ENCODE data around the gene ARID1A.

The ARID1A gene

DNA sequence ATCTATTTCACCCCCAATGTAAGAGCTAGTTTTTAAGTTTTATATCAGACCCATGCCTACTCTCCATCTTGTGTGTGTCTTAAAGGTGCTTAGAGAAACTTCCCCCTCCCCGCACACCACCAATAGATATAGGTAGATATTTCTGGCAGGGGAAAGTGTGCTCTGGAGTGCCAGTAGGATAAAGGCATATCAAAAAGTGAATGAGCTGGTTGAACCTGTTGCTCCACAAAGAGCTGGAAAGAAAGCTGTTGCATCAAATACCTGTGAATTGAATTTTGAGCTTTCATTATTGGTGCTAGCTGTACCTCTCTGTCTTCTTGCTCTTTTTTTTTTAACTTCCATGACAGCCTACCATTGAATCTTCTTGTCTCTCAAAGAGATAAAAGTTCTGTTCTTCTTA, 32.8 kb downstream of the ARID1A start:
- no peak for DNase-seq (ENCODE audit: low read depth in 3 of 3)

- DNase-seq (ENCODE audit: low read depth in 3 of 3): no peak
These were observed 33.8 kb downstream of the ARID1A start for GRCh38 chr1:26729633-26730032.

GRCh38 chr1:26730695-26731094, 34.9 kb downstream of the ARID1A start:
- DNase-seq (ENCODE audit: low read depth in 3 of 3): no peak

GRCh38 chr1:26731233-26731902, 35.6 kb downstream of the ARID1A start:
- DNase-seq (ENCODE audit: low read depth in 3 of 3): no peak

DNA sequence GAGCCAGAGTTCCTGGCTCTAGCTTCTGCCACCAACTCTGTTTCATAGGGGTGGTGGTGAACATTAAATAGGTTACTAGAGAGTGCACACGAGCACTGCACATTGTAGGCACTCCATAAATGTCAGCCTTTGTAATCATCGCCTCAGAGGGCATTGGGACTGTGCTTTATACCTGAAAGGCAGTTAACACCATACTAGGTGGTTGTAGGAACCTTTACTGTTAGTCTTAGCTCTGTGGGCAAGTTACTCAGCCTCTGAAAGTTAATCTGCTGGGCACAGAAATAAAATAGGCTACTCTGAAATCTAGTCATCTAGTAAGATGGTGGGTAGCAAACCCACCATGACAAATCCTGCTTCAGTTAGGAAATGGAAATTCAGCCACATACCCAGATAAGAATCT, 37.6 kb downstream of the ARID1A start:
- no peak for DNase-seq (ENCODE audit: low read depth in 3 of 3)

DNA sequence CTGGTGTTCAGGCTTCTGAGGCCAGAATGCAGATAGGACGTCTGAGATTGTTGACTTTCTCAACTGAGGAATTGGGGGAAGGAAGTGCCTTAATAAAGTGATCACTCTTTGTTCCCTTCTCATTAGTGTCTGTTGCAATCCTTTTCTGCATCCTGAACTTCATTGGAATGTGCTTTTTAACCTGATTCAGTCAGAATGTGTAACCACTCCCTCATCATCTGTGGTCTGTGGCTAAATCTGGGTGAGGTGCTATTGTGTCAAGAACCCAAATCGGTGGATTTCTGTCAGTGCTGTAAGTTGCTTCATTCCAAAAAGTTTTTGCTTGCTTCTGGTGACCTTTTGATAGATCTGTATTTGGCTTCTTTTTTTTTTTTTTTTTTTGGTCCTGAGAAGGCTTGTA, 38.2 kb downstream of the ARID1A start:
- DNase-seq (ENCODE audit: low read depth in 3 of 3): no peak

DNA sequence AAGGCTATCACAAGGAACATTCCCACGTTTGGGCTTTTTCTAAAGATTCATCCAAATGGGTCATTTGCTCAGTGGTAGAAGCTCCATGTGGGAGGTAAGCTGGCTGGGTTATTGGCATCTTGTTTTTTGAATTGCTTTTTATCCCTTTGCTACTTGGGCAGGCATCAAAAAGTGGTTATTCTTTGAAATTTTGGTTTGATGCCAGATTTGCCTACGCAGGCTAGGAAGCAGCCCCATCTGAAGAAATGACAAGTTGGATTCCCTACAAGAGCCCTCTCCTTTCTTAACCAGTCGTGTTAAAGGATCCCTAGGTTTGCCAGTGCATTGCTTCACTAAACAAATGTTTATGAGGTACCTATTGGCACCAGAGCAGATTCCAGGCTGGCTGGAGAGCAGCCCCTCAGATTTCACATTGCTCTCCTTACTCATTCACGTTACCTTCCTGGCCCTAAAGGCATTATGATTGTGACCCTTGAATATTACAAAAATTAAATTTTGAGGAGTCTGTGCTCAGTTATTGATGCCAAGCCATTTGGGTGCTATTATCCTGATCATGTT, 38.8 kb downstream of the ARID1A start:
- DNase-seq (ENCODE audit: low read depth in 3 of 3): no peak

DNA sequence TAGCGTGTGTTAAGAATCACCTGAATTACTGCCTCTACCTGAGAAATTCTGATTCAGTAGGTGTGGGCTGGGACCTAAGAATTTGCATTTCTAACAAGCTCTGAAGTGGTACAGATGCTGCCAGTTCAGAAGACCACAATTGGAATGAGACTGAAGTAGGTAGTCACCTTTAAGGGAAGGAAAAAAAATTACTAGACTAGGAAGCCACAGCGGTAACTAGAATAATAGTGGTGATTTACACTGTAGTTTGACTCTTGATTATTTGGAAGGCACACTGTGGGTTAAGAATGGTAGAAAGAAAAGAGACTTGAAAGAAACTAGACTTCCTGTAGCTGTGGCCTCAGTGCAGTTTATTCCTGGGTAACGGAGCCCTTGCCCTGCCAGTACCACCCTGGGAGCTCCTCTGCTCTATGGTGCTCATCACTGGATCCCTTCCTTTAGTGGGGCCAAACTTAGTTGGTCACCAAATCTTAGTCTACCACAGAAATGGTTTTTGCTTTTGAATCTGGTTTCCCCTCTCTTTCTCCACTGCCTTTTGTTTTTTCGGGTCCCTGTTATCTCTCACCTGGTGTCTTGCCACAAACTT, 43.6 kb downstream of the ARID1A start:
- DNase-seq (ENCODE audit: low read depth in 3 of 3): no peak

- no peak for DNase-seq (ENCODE audit: low read depth in 3 of 3)
These were observed 44.3 kb downstream of the ARID1A start for GRCh38 chr1:26740023-26740634.

DNA sequence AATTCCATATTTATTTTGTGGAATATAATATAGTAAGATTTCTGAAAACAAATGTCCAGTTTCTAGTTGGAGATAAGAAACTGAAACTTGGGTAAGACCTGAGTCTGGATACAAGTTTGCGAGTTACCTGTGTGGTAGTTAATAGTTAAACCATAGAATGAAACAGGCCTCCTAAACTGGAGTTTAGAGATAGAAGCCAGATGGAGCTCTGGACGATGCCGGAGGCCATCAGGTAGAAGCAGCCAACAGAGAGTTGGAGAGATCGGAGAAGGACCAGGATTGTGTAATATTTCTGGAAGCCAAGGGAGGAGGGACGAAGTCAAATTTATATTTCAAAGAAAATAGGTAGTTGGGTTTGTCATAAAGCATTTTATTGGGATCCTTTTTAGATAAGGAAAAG, 45.1 kb downstream of the ARID1A start:
- DNase-seq (ENCODE audit: low read depth in 3 of 3): no peak

DNA sequence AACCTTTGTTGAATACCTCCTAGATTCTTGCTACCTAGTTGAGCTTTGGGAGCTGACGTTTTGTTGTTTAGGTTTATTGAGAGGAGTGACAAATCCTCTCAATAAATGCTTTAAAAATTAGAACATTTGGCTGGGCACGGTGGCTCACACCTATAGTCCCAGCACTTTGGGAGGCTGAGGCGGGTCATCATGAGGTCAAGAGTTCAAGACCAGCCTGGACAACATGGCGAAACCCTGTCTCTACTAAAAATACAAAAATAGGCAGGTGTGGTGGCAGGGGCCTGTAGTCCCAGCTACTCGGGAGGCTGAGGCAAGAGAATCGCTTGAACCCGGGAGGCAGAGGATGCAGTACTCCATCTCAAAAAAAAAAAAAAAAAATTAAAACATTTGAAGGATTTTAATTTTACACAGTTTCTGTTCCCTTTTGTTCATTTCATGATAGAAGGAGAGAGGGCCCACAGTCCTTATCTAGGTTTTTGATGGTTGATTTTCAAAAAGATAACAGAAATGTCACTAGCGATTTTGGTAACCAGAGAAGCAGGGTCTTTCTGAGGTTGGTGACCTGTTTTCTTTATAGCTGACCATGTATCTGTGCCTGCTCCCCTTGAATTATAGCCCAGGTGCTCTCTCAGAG, 47.7 kb downstream of the ARID1A start:
- DNase-seq (ENCODE audit: low read depth in 3 of 3): no peak

DNA sequence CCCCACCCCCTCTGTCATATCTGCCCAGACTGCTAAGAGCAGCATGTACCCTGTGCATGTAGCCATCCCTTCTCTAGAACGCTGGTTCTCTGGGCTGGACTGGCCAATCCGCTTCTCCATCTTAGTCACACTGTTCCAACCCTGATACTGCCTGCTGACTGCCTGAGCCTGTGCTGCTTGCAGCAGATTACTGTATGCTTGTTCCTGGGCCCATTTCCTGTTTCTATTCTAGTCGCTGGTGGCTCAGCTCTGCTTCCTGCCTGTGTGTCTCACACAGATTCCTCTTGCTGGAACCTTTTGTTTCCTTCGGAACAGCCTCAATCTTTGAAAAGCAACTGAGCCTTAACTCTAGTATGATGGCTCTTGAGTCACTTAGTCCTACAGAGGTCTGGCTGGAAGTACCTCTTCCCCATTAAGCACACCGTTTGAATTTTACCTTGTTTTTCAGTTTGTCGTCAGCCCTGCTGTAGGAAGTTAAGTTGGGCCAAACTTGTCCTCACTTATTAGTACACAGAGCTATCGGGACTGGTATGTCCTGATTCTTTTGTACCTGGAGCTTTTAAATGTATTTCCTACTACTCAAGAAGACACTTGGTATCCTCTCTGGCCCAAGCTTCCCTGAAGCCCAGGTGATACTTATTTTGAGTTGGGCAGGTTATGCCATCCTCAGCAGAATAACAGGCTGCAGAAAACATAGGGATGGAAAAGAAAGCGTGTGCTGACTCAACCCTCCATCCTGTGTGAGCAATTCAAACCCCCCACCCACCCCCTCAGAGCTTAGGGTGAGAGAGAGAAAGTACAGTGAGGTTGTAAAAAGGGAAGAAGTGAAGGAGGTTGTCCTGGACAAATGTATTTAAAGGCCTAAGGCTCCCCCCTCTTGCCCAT, 48.5 kb downstream of the ARID1A start:
- DNase-seq (ENCODE audit: low read depth in 3 of 3): peak; percentile 63 to 82 (median 81)

DNA sequence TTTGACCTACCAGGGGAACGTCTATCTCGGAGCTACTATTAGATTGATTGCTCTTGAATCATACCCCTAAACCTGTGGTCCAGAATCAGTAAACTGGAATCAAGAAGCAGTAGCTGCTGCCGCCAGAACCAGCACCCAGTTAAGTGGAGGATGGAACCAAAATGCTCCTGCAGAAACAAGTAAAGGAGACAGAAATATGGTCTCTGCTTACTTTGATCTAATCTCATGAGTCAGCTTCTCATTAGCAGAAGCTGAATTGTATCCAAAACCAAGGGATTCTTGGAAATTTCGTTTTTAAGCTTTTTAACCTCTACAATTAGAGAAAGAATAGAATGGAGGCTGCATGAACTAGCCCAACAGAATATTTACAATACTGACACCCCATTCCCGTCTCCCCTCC, 49.4 kb downstream of the ARID1A start:
- DNase-seq (ENCODE audit: low read depth in 3 of 3): no peak

DNA sequence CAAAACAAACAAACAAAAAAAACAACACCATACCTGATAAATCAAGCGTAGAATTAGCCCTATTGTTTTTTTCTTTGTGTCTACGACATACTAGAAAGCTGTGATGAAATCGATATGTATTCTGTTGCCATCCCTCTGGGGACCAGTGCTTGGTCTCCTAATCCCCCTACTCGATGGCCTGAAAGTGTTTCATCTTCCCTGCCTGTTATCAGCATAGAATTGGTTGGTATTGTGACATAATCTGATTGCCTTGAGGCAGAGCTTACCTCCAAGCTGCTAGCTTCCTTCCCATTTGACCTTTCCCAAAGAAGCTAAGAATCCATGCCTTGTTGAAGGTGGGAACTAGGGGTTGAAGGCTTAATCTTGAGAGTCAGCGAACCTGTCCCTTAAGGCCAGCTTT, 51.2 kb downstream of the ARID1A start:
- no peak for DNase-seq (ENCODE audit: low read depth in 3 of 3)

- no peak for DNase-seq (ENCODE audit: low read depth in 3 of 3)
These were observed 52.5 kb downstream of the ARID1A start for GRCh38 chr1:26748351-26748750.

DNA sequence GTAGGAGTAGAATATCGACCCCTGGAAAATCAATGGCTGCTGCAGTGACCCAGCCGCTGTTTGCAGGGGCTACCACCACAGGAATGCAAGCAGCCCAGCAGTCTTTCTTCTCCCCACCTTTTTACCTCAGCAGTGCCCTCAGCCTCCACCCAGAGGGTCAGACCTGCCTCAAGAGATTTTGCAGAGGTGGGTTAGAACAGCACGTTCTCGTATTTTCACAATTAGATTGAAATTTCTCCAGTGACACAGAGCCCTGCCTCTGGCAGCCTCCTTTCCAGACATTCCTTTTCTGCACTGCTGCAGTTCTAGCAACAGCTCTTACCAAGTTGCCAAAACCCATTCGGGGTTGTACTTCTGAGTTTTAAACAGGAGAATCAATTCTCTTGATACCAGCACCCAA, 53.6 kb downstream of the ARID1A start:
- DNase-seq (ENCODE audit: low read depth in 3 of 3): no peak

GRCh38 chr1:26750428-26750827, 54.6 kb downstream of the ARID1A start:
- DNase-seq (ENCODE audit: low read depth in 3 of 3): no peak

DNA sequence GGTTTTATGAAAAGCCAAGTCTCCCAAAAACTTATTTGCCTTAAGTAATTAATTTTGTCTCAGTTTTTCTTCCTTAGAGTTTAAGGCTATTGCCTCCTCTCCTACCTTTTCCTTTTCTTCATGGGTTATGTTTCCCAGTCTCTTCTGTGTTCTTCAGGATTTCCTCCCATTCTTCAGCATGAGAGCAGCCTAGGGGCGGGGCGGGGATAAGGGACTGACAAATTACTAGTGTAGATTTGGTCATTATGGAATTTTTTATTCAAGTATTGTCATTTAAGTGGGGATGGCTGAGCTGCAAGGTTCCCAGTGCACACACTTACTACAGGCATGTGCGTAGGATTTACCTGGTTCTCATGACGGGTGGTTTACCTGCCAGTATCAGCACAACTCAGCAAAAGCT, 56.7 kb downstream of the ARID1A start:
- no peak for DNase-seq (ENCODE audit: low read depth in 3 of 3)

DNA sequence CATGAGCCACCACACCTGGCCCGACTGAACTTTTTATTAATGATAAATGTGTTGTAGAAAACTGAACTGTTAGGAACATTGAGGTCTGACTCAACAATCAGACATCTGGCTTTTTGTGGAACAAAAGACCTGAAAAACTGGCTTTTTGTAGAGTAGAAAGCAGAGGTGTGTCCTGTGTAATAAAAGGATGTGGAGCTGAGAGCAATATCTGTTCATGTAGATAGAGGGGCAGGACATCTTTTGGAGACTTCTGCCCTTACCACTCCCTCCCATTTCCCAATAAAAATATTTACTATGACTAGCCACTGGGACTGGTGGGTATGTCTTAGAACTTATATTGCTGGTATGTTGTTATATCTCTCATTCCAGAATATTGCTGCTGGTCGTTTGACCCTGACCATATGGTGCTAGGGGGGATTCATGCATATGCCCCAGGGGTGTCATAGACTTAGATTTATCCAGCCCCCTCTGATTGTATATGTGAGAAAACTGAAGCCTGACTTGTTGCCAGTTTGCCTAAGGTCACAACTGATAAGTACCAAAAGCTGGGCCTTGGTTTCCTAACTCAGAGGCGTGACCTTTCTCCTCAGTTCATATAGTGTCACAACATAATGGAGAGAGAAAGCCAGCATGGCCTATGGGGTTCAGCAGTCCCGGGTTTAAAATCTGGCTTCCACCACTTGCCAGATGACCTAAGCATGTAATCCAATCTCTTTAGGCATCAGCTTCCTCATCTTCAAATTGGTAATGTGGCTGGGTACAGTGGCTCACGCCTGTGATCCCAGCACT, 58.5 kb downstream of the ARID1A start:
- DNase-seq (ENCODE audit: low read depth in 3 of 3): no peak

DNA sequence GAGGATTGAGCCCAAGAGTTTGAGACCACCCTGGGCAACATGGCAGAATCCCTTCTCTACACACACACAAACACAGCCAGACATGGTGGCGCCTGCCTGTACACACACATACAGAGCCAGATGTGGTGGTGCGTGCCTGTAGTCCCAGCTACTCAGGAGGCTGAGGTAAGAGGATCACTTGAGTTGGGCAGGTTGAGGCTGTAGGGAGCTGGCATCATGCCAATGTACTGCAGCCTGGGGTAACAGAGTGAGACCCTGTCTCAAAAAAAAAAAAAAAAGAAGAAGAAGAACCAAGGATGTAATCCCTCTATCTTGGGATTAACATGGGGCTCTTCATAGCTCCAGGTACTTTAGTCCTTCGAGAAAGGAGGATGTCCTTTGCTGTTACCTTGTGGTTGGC, 62.5 kb downstream of the ARID1A start:
- DNase-seq (ENCODE audit: low read depth in 3 of 3): no peak

- DNase-seq (ENCODE audit: low read depth in 3 of 3): no peak
These were observed 63.7 kb downstream of the ARID1A start for GRCh38 chr1:26759531-26759930.
